Activated B cell treated with CpG ODN at 0.5 μM for 24 hours (primary cell): ENCODE measurements around the gene SLC2A13. TPM values are rescaled to one million over a fixed set of nuclear protein-coding genes. Genes with fewer than 3 reads are reported as not detected.

Source experiments
- ATAC-seq: fragments of 200-7000 bp; cut with Tn5 transposase; one replicate; pipeline ENCODE4 v1.10.0; 2021; ENCODE audit warnings: low read depth, mild to moderate bottlenecking, moderate library complexity
- CTCF ChIA-PET: fragments of 350-600 bp; sonication (Branson Sonifier 250); formaldehyde crosslinking; loops from one replicate; lab custom pipeline; 2021; ENCODE audit warnings: antibody characterized with exemption; lab: Charles Lee
- POLR2A ChIA-PET: fragments of 350-600 bp; sonication (Branson Sonifier 250); formaldehyde crosslinking; loops from one replicate; lab custom pipeline; 2021; ENCODE audit warnings: antibody characterized with exemption; lab: Charles Lee
- DNase-seq: peaks from one replicate; pipeline ENCODE4 v3.0.0; 2022
- H3K27ac Mint-ChIP-seq: one replicate; pipeline ENCODE4 v1.8.0; 2020; ENCODE audit warnings: mixed read lengths
- H3K27me3 Mint-ChIP-seq: one replicate; pipeline ENCODE4 v1.8.0; 2021; ENCODE audit warnings: mixed read lengths
- H3K36me3 Mint-ChIP-seq: one replicate; pipeline ENCODE4 v1.8.0; 2021; ENCODE audit warnings: low read depth, mixed read lengths
- H3K4me1 Mint-ChIP-seq: one replicate; pipeline ENCODE4 v1.8.0; 2021; ENCODE audit warnings: mixed read lengths
- H3K4me3 Mint-ChIP-seq: one replicate; pipeline ENCODE4 v1.8.0; 2020; ENCODE audit warnings: mild to moderate bottlenecking, mixed read lengths
- H3K9me3 Mint-ChIP-seq: one replicate; pipeline ENCODE4 v1.8.0; 2020; ENCODE audit warnings: mixed read lengths
- intact Hi-C: fragments of 100-400 bp; cut with micrococcal nuclease; formaldehyde crosslinking; loops from one replicate; pipeline ENCODE4 v1.15.1; 2024
- total RNA-seq: library from RNA; stranded (reverse); gene quantifications from 2 replicates; pipeline ENCODE4 v1.2.3, GENCODE V29; 2022
- TF ChIP-seq, protein P1 (sequence below): fragments of 200-600 bp; IDR thresholded peaks from one replicate; pipeline ENCODE4 v1.8.0; 2022; ENCODE audit warnings: antibody characterized with exemption, mild to moderate bottlenecking

Gene SLC2A13
- total RNA-seq, 1 donor from 2014 or later: 17.9 TPM

DNA sequence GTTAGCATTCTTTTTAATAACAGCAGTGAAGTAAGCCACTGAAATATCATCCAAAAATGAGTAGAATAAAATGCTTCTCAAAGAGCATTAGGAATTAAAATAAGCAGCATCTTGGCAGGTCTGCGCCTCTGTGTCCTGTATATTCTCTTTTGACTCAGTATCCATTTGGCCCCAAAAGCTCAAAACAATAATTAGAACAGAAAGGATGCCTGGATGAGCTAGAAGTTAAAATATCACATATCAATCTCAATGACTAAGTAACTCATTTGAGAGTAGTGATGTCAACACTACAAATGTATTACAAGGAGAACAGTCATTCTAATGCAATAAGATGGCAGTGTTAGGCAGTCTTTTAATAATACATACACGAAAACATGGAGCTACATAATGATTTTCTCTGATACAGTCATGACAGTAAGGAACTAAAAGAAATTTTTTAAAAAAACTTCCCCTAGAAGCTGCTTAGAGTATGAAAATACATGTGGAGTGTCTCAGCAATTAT is 325.4 kb downstream of the SLC2A13 start:
- ChIA-PET POLR2A (no interaction called here), CTCF (no interaction called here)
- Mint-ChIP-seq H3K27ac (no peak overlapping the region), H3K4me1 (no peaks in the 10 kb centered on the region), H3K9me3 (no peaks in the 10 kb centered on the region), H3K36me3 (no peaks in the 10 kb centered on the region), H3K4me3 (no peak overlapping the region), H3K27me3 (no peaks in the 10 kb centered on the region)
- intact Hi-C loops: no loop called here
- TF ChIP-seq, protein P1, sequence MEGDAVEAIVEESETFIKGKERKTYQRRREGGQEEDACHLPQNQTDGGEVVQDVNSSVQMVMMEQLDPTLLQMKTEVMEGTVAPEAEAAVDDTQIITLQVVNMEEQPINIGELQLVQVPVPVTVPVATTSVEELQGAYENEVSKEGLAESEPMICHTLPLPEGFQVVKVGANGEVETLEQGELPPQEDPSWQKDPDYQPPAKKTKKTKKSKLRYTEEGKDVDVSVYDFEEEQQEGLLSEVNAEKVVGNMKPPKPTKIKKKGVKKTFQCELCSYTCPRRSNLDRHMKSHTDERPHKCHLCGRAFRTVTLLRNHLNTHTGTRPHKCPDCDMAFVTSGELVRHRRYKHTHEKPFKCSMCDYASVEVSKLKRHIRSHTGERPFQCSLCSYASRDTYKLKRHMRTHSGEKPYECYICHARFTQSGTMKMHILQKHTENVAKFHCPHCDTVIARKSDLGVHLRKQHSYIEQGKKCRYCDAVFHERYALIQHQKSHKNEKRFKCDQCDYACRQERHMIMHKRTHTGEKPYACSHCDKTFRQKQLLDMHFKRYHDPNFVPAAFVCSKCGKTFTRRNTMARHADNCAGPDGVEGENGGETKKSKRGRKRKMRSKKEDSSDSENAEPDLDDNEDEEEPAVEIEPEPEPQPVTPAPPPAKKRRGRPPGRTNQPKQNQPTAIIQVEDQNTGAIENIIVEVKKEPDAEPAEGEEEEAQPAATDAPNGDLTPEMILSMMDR: no peak
- no peak for ATAC-seq
- DNase-seq: no peak

DNA sequence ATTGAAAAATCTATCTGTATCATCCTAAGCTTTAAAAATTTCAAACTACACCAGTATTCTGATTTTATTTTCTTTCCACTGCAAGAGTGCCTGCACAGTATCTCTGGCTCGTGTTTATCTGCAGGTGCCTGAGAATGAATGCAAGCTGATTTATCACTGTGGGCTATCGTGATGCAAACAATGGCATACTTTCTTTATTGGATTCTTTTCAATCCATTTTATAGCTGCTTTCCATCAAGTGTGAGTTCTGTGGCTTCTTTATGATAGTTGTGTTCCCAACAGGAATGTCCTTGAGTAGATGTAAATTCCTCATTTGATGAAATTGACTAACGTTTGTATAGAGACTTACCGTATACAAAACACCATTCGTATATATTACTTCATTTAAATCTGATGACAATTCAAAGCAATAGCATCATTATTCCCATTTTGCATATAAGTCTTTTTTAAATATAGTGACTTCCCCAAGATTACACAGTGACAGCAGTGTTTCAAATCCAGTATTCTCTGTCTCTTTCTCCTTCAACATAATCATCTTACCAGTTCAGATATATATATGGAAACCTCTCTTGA is 326.0 kb downstream of the SLC2A13 start:
- Mint-ChIP-seq H3K27me3 (no peaks in the 10 kb centered on the region), H3K4me3 (no peak overlapping the region)
- intact Hi-C loops: no loop called here

DNA sequence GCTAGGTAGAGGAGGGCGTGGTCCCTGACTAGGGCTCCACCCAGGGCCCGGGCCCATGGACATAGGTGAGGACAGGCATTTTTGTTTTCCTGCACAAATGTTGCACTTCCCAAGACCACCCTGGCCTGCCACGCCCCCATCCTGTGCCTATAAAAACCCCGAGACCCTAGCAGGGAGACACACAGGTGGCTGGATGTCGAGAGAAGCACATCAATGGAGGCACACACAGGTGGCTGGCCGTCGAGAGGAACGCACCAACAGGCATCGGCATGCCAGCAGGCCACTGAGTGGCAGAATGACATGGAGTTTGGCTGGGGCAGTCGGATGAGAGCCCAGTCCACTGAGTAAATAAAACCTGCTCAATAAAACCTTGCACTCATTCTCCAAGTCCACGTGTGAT is 328.4 kb downstream of the SLC2A13 start:
- Mint-ChIP-seq H3K9me3 (no peaks in the 10 kb centered on the region), H3K4me1 (no peaks in the 10 kb centered on the region), H3K27me3 (no peaks in the 10 kb centered on the region), H3K27ac (no peak overlapping the region), H3K36me3 (no peaks in the 10 kb centered on the region), H3K4me3 (no peak overlapping the region)
- ATAC-seq (no peak), DNase-seq (no peak)
- POLR2A ChIA-PET: no interaction called here
- TF ChIP-seq, protein P1: no peak
- CTCF ChIA-PET: no interaction called here
- intact Hi-C loops: no loop called here

More for the DNA sequence above, 326.0 kb downstream of the SLC2A13 start:
- H3K4me1 Mint-ChIP-seq: no peaks in the 10 kb centered on the region
- H3K9me3 Mint-ChIP-seq: no peaks in the 10 kb centered on the region
- DNase-seq: no peak
- TF ChIP-seq, protein P1: no peak
- H3K27ac Mint-ChIP-seq: no peak overlapping the region
- POLR2A ChIA-PET: no interaction called here
- CTCF ChIA-PET: no interaction called here
- no peaks in the 10 kb centered on the region for H3K36me3 Mint-ChIP-seq
- ATAC-seq: no peak

DNA sequence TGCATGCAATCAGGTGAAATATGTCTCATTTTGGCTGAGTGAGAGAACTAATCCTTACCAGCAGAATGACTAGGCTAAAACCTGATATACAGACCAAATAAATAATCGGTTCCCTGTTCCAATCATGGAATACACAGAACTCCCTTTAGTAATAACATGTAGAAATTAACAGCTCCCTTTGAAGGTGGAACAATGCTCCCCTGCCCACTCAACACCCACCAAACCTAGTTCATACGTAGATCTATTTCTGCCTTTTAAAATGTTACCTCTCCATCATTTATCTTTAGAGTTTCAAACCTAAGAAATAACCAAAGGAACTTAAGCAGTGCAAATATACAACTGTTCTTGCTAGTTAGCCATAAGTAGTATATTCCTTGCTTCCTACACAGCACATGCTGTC is 332.6 kb downstream of the SLC2A13 start:
- Mint-ChIP-seq H3K36me3 (no peaks in the 10 kb centered on the region), H3K9me3 (no peaks in the 10 kb centered on the region), H3K27me3 (no peaks in the 10 kb centered on the region), H3K4me1 (no peaks in the 10 kb centered on the region), H3K4me3 (no peak overlapping the region), H3K27ac (no peak overlapping the region)
- ChIA-PET POLR2A (no interaction called here), CTCF (no interaction called here)
- intact Hi-C loops: no loop called here
- DNase-seq (no peak), ATAC-seq (no peak)
- TF ChIP-seq, protein P1: no peak

DNA sequence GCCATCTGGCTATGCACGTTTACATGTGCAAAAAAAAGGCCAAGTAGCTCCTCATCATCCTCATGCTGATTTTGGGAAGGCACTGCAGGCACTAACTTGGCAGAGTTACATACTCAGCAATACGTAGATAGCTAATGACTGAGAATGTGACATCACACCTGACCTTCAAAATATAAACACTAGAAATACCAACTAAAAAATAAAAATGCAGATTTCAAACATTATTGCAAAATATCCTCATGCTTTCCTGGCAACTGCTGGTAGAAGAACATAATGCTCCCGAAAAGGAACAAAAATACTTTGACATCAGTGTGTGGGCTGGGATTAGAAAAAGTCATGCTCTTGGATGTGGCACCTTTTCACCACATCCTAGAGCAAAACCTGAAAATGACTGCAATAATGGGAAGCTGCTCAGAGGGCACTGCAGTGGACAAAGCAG is 333.0 kb downstream of the SLC2A13 start:
- ChIA-PET CTCF (no interaction called here), POLR2A (no interaction called here)
- DNase-seq: no peak
- Mint-ChIP-seq H3K4me1 (no peaks in the 10 kb centered on the region), H3K36me3 (no peaks in the 10 kb centered on the region), H3K27me3 (no peaks in the 10 kb centered on the region), H3K9me3 (no peaks in the 10 kb centered on the region), H3K4me3 (no peak overlapping the region), H3K27ac (no peak overlapping the region)
- intact Hi-C loops: no loop called here
- TF ChIP-seq, protein P1: no peak
- ATAC-seq: no peak
